Endothelial cell of umbilical vein (primary cell): ENCODE measurements around the gene SH3RF1. TPM values are rescaled to one million over a fixed set of nuclear protein-coding genes. Genes with fewer than 3 reads are reported as not detected.

Source experiments
- BruUV-seq: library from RNA; stranded (reverse); fragments of 400-500 nt; replicated peaks from 2 replicates; lab custom pipeline; 2021; lab: Mats Ljungman, UMichigan
- CTCF ChIA-PET: fragments of 300-600, 350-600 bp; sonication (Branson Sonifier 250); formaldehyde crosslinking; loops from one replicate; lab custom pipeline; 2021; ENCODE audit warnings: antibody characterized with exemption, inconsistent platforms; lab: Charles Lee
- POLR2A ChIA-PET: fragments of 300-600, 350-600 bp; sonication (Branson Sonifier 250); formaldehyde crosslinking; loops from one replicate; lab custom pipeline; 2021; ENCODE audit warnings: antibody characterized with exemption, inconsistent platforms; lab: Charles Lee
- DNase-seq: peaks from one replicate; pipeline ENCODE4 v3.0.0-alpha.2; 2011; ENCODE audit warnings: low read depth, low spot score
- FAIRE-seq: peaks from 2 replicates; lab custom pipeline; 2011; peaks lifted over from hg19 to GRCh38; lab: Jason Lieb, UNC
- H2AFZ ChIP-seq: 2 replicates; pipeline ENCODE4 v1.6.0; 2012; ENCODE audit warnings: low read depth, low read length, control low read depth, inconsistent platforms
- H3K27ac ChIP-seq: 2 replicates; pipeline ENCODE4 v1.5.1; 2011; ENCODE audit warnings: low read depth, mild to moderate bottlenecking, control low read depth, low read length, moderate library complexity; ENCODE audit not compliant: insufficient read depth
- H3K27me3 ChIP-seq, 2 experiments: 2 replicates each; pipeline versions ENCODE4 v1.6.0 to v1.6.1; 2011; ENCODE audit warnings: low read length in 2 of 2, mixed read lengths in 1 of 2; ENCODE audit not compliant: control insufficient read depth in 2 of 2, insufficient read depth in 2 of 2
- H3K36me3 ChIP-seq, 2 experiments: 2 replicates in 1 of 2; 3 replicates in 1 of 2; pipeline ENCODE4 v1.5.1; 2011; ENCODE audit warnings: low read length in 2 of 2, mild to moderate bottlenecking in 1 of 2, moderate library complexity in 1 of 2; ENCODE audit not compliant: control insufficient read depth in 2 of 2, insufficient read depth in 2 of 2; ENCODE audit errors: extremely low read depth in 1 of 2
- H3K4me1 ChIP-seq: 3 replicates; pipeline ENCODE4 v1.5.1; 2011; ENCODE audit warnings: mild to moderate bottlenecking, low read length; ENCODE audit not compliant: control insufficient read depth, insufficient read depth; ENCODE audit errors: extremely low read depth
- H3K4me2 ChIP-seq: 2 replicates; pipeline ENCODE4 v1.6.1; 2011; ENCODE audit warnings: low read length, control low read depth, mixed read lengths; ENCODE audit not compliant: insufficient read depth
- H3K4me3 ChIP-seq, 3 experiments: fragments of 200-600 bp in 1 of 3; sonication (generic), shearing (Covaris generic) in 1 of 3; replicated peaks in 1 of 3; 2 replicates each; pipeline ENCODE4 v1.5.1; 2011 to 2016; ENCODE audit warnings: control low read depth in 3 of 3, low read length in 3 of 3, mild to moderate bottlenecking in 2 of 3, inconsistent platforms in 1 of 3, low read depth in 1 of 3, moderate library complexity in 1 of 3; ENCODE audit not compliant: insufficient read depth in 1 of 3
- H3K79me2 ChIP-seq: 2 replicates; pipeline ENCODE4 v1.6.0; 2012; ENCODE audit warnings: low read length, inconsistent platforms; ENCODE audit not compliant: control insufficient read depth, insufficient read depth
- H3K9ac ChIP-seq: replicated peaks from 2 replicates; pipeline ENCODE3; 2011; ENCODE audit warnings: low read length, control low read depth; ENCODE audit not compliant: insufficient read depth; ENCODE audit errors: extremely low read depth
- H3K9me1 ChIP-seq: replicated peaks from 3 replicates; pipeline ENCODE4 v1.6.0; 2011; ENCODE audit warnings: mild to moderate bottlenecking, low read length; ENCODE audit not compliant: control insufficient read depth, insufficient read depth; ENCODE audit errors: extremely low read depth
- H3K9me3 ChIP-seq: replicated peaks from 2 replicates; pipeline ENCODE4 v1.5.1; 2012; ENCODE audit warnings: low read length, inconsistent platforms; ENCODE audit not compliant: control insufficient read depth, insufficient read depth
- H4K20me1 ChIP-seq: replicated peaks from 2 replicates; pipeline ENCODE3; 2011; ENCODE audit warnings: mild to moderate bottlenecking, low read length; ENCODE audit not compliant: control insufficient read depth, insufficient read depth; ENCODE audit errors: extremely low read depth
- CTCF ChIP-seq, 2 donors: IDR thresholded peaks; 1 replicate in 1 of 2; 2 replicates in 1 of 2; pipeline ENCODE4 v1.5.1; 2011; ENCODE audit warnings: low read length in 2 of 2, mild to moderate bottlenecking in 2 of 2, moderate library complexity in 2 of 2, control low read depth in 1 of 2, inconsistent platforms in 1 of 2, low read depth in 1 of 2; ENCODE audit not compliant: insufficient read depth in 1 of 2; ENCODE audit errors: extremely low read depth in 1 of 2
- FOS ChIP-seq: IDR thresholded peaks from 2 replicates; pipeline ENCODE4 v1.6.1; 2011; ENCODE audit warnings: mild to moderate bottlenecking, low read length, moderate library complexity, borderline replicate concordance; ENCODE audit not compliant: insufficient read depth
- GATA2 ChIP-seq: IDR thresholded peaks from 2 replicates; pipeline ENCODE4 v1.7.0; 2011; ENCODE audit warnings: low read depth, mild to moderate bottlenecking, moderate library complexity, mixed read lengths, low read length; ENCODE audit not compliant: insufficient read length, insufficient read depth
- JUN ChIP-seq: IDR thresholded peaks from 2 replicates; pipeline ENCODE4 v1.6.1; 2011; ENCODE audit warnings: borderline replicate concordance, low read depth; ENCODE audit not compliant: insufficient read length, insufficient read depth
- MYC ChIP-seq: IDR thresholded peaks from one replicate; pipeline ENCODE4 v1.6.1; 2011; ENCODE audit warnings: mild to moderate bottlenecking, low read depth, low read length
- POLR2AphosphoS5 ChIP-seq: IDR thresholded peaks from 2 replicates; pipeline ENCODE4 v1.6.1; 2012; ENCODE audit warnings: low read depth, mild to moderate bottlenecking, control low read depth, low read length, moderate library complexity; ENCODE audit not compliant: insufficient read depth
- dilution Hi-C: fragments of 300-500 bp; cut with MboI; formaldehyde crosslinking; loops from one replicate; pipeline ENCODE4 v1.15.0; 2019; ENCODE audit warnings: low sequenced_read_pairs; ENCODE audit not compliant: extremely low pct_ligation_motif_present
- intact Hi-C: fragments of 100-400 bp; cut with micrococcal nuclease; formaldehyde crosslinking; loops from one replicate; pipeline ENCODE4 v1.10.0; 2022
- polyA plus RNA-seq, 4 experiments: library from polyadenylated mRNA; depleted of rRNA in 3 of 4; stranded (reverse) in 3 of 4; unstranded in 1 of 4; fragments of >200 nt; gene quantifications; 2 replicates each; pipeline versions ENCODE4 v1.2.1 to v1.2.3, GENCODE V29; 2011 to 2012; ENCODE audit warnings: missing spikeins in 1 of 4
- total RNA-seq: library from RNA; stranded (reverse); gene quantifications from 2 replicates; pipeline ENCODE4 v1.2.3, GENCODE V29; 2021
- TF ChIP-seq, protein P1 (sequence below): IDR thresholded peaks from 2 replicates; pipeline ENCODE4 v1.6.1; 2011; ENCODE audit not compliant: insufficient read depth, insufficient read length

The SH3RF1 gene
- total and polyA plus RNA-seq, 2 donors (not counting 3 experiments of a cell fraction or from before 2014, with no cell fraction given): 16.2 to 24.9 TPM

- dilution Hi-C loops (no loop called here), intact Hi-C loops (loop anchor here (1.0 to 2.0 kb wide), 5 partner anchors 17 to 172 kb away; no protein-coding TSS in a partner anchor)
- H3K27me3 ChIP-seq: no peaks in the 10 kb centered on the region
- ChIA-PET CTCF (interaction anchor here (0.8 to 2.1 kb wide), 11 partner anchors 10 to 139 kb away, joined by 3 to 17 read pairs (median 4); partner anchors contain the start of gene CBR4), POLR2A (interaction anchor here (0.5 to 1.1 kb wide), 5 partner anchors 17 to 151 kb away, joined by 3 to 13 read pairs (median 4); partner anchors contain the start of gene CBR4)
- TF ChIP-seq FOS: no peak
- TF ChIP-seq, protein P1, sequence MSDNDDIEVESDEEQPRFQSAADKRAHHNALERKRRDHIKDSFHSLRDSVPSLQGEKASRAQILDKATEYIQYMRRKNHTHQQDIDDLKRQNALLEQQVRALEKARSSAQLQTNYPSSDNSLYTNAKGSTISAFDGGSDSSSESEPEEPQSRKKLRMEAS: no peak
- TF ChIP-seq GATA2: no peak
- no peak for TF ChIP-seq CTCF (IDR thresholded peaks at IDR 0.05; ENCODE audit: extremely low read depth in 1 of 2, insufficient read depth in 1 of 2, low read depth in 1 of 2, low read length in 2 of 2)
- peak; percentile 32 for TF ChIP-seq POLR2AphosphoS5
- no peak for TF ChIP-seq JUN
- TF ChIP-seq MYC: no peak
- peaks cover 11 to 14% of the 10 kb centered on the region in 2 experiments for H3K36me3 ChIP-seq
- peak overlapping the region; percentile 36 for H3K4me2 ChIP-seq
- DNase-seq: peak; percentile 11
- peaks cover 15% of the 10 kb centered on the region for H3K79me2 ChIP-seq
- H3K9ac ChIP-seq: peak overlapping the region; percentile 21
- no peak overlapping the region for H3K4me3 ChIP-seq
- H3K9me1 ChIP-seq: no peaks in the 10 kb centered on the region
- peak overlapping the region; percentile 80 for H3K27ac ChIP-seq
- peaks cover 35% of the 10 kb centered on the region for H3K4me1 ChIP-seq
- no peaks in the 10 kb centered on the region for H4K20me1 ChIP-seq
- TSS peak; percentile 92 for BruUV-seq
- no peak overlapping the region for H2AFZ ChIP-seq
- no peaks in the 10 kb centered on the region for H3K9me3 ChIP-seq
- no peak for FAIRE-seq
Measured at GRCh38 chr4:169098969-169099690, 171.6 kb downstream of the SH3RF1 start.
